ENCODE measurements around the gene MRC1. TPM values are rescaled to one million over a fixed set of nuclear protein-coding genes. Genes with fewer than 3 reads are reported as not detected.

The MRC1 gene
- total and polyA plus RNA-seq, 2 of the 13 experiments (the other 11 are each of a cell fraction or from before 2014, with no cell fraction given), result not detected

GRCh38 chr10:17820943-17821342, 11.8 kb downstream of the MRC1 start:
- Histone ChIP-seq H3K4me3 (replicated peaks in 1 of 3; ENCODE audit: insufficient read depth in 1 of 3, low read depth in 2 of 3, low read length in 3 of 3) (no peak overlapping the region), H3K79me2 (ENCODE audit: insufficient read depth, low read length) (no peaks in the 10 kb centered on the region), H3K9ac (ENCODE audit: insufficient read depth, low read depth, low read length) (no peak overlapping the region), H4K20me1 (ENCODE audit: insufficient read depth, low read length) (no peaks in the 10 kb centered on the region), H3K4me1 (ENCODE audit: insufficient read depth, low read length) (no peaks in the 10 kb centered on the region), H3K27ac (ENCODE audit: extremely low read length, insufficient read depth, low read length) (no peak overlapping the region), H3K9me3 (ENCODE audit: low read length) (no peaks in the 10 kb centered on the region), H3K27me3 (ENCODE audit: control insufficient read depth in 1 of 2, insufficient read depth in 2 of 2, low read length in 2 of 2) (peaks cover 1 to 13% of the 10 kb centered on the region in 2 experiments; a peak in 3 of 5 replicates), H3K4me2 (ENCODE audit: low read depth, low read length) (no peak overlapping the region), H2AFZ (ENCODE audit: low read length) (no peak overlapping the region), H3K36me3 (replicated peaks in 1 of 2; ENCODE audit: control insufficient read depth in 1 of 2, insufficient read depth in 2 of 2, low read length in 2 of 2) (no peaks in the 10 kb centered on the region)
- in situ Hi-C loops (cut with HindIII; ENCODE audit: extremely low pct_ligation_motif_present, low pct_unique_long_range_greater_than_20kb), result no loop called here
- intact Hi-C loops (cut with micrococcal nuclease; ENCODE audit: unreplicated experiment), result no loop called here
- DNase-seq (ENCODE audit: low spot score) (no peak), FAIRE-seq (no peak), ATAC-seq (no peak)
- TF ChIP-seq MTA3 (CRISPR knock-in tag; IDR thresholded peaks at IDR 0.05) (no peak), NAIF1 (CRISPR knock-in tag; IDR thresholded peaks at IDR 0.05; ENCODE audit: borderline replicate concordance) (no peak), ZBTB7A (CRISPR knock-in tag; IDR thresholded peaks at IDR 0.05) (no peak), ZNF570 (CRISPR knock-in tag; IDR thresholded peaks at IDR 0.05; ENCODE audit: borderline replicate concordance) (no peak), ZNF180 (CRISPR knock-in tag; IDR thresholded peaks at IDR 0.05; ENCODE audit: borderline replicate concordance, low read depth) (no peak)
- ChIA-PET POLR2A (no interaction called here), CTCF (ENCODE audit: low intra/inter-chr PET ratio, low total read pairs) (no interaction called here)
- 52% methylated on average over 3 of the region's 3 CpGs for WGBS (ENCODE audit: low lambda C conversion rate)
- BruUV-seq (replicated peaks), result no TSS peak

DNA sequence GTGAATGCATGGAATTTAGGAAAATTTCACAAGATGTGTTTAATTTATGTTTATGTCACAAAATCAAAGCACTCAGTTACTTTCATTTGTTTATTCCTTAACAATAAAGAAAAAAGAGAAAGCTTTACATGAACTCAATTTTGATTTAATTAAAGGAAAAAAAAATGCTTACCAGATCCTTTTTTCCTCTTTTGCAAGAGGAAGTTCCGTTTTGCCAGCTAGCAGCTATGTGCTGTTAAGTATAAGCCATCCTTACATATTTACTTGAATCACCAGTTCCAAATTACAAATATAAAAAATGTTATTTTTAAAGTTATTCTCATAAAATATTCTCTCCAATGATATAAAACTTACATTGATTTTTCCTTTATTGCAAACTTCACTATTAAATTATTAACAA, 12.7 kb downstream of the MRC1 start:
- in situ Hi-C loops (cut with HindIII; ENCODE audit: extremely low pct_ligation_motif_present, low pct_unique_long_range_greater_than_20kb), result no loop called here
- H3K4me3 ChIP-seq (replicated peaks in 1 of 3; ENCODE audit: insufficient read depth in 1 of 3, low read depth in 2 of 3, low read length in 3 of 3), result no peak overlapping the region
- WGBS (ENCODE audit: low lambda C conversion rate), result 2% methylated on average over 1 of the region's 1 CpG
- H3K4me2 ChIP-seq (ENCODE audit: low read depth, low read length), result no peak overlapping the region
- no peaks in the 10 kb centered on the region for H3K79me2 ChIP-seq (ENCODE audit: insufficient read depth, low read length)
- H3K27ac ChIP-seq (ENCODE audit: extremely low read length, insufficient read depth, low read length), result no peak overlapping the region
- no peak for DNase-seq (ENCODE audit: low spot score)
- ChIA-PET POLR2A (no interaction called here), CTCF (ENCODE audit: low intra/inter-chr PET ratio, low total read pairs) (no interaction called here)
- peaks cover 0 to 8% of the 10 kb centered on the region in 2 experiments; a peak in 3 of 5 replicates for H3K27me3 ChIP-seq (ENCODE audit: control insufficient read depth in 1 of 2, insufficient read depth in 2 of 2, low read length in 2 of 2)
- H2AFZ ChIP-seq (ENCODE audit: low read length), result no peak overlapping the region
- intact Hi-C loops (cut with micrococcal nuclease; ENCODE audit: unreplicated experiment), result no loop called here
- no peaks in the 10 kb centered on the region for H3K9me3 ChIP-seq (ENCODE audit: low read length)
- TF ChIP-seq CCAR2 (optimal IDR thresholded peaks at IDR 0.05; ENCODE audit: low read depth, low read length) (no peak), POLR2G (IDR thresholded peaks at IDR 0.05; ENCODE audit: low read depth, low read length) (no peak), ZNF703 (CRISPR knock-in tag; IDR thresholded peaks at IDR 0.05; ENCODE audit: borderline replicate concordance) (no peak), CEBPG (CRISPR knock-in tag; IDR thresholded peaks at IDR 0.05) (no peak), ZMYM3 (CRISPR knock-in tag; IDR thresholded peaks at IDR 0.05) (no peak), TEAD2 (CRISPR knock-in tag; IDR thresholded peaks at IDR 0.05) (no peak), NFIB (CRISPR knock-in tag; IDR thresholded peaks at IDR 0.05; ENCODE audit: borderline replicate concordance) (no peak)
- no peaks in the 10 kb centered on the region for H3K4me1 ChIP-seq (ENCODE audit: insufficient read depth, low read length)
- no peaks in the 10 kb centered on the region for H3K36me3 ChIP-seq (replicated peaks in 1 of 2; ENCODE audit: control insufficient read depth in 1 of 2, insufficient read depth in 2 of 2, low read length in 2 of 2)
- no peak for FAIRE-seq
- no peak for ATAC-seq
- H3K9ac ChIP-seq (ENCODE audit: insufficient read depth, low read depth, low read length), result no peak overlapping the region
- no TSS peak for BruUV-seq (replicated peaks)
- H4K20me1 ChIP-seq (ENCODE audit: insufficient read depth, low read length), result no peaks in the 10 kb centered on the region

Measured in HepG2 (cell line).